Trophoblast cell (in vitro differentiated cells and primary cell): ENCODE data around the gene FAM13A.
A peak's percentile ranks its signal among the peaks of the same experiment; 100 is the strongest.
"Not testable (repeated sequence)": the region's sequence is repeated elsewhere in the genome, so short reads cannot be mapped to it uniquely, and the experiment has no call there.

Experiments used
- DNase-seq, 2 donors: peaks; one replicate each; pipeline ENCODE4 v3.0.0-alpha.2; 2016
- H2AFZ ChIP-seq: 2 replicates; pipeline ENCODE4 v1.6.1; 2013; ENCODE audit warnings: low read length, moderate library complexity, mild to moderate bottlenecking; ENCODE audit not compliant: insufficient read depth, poor library complexity
- H2AK5ac ChIP-seq: 2 replicates; pipeline ENCODE4 v1.6.1; 2013; ENCODE audit warnings: mild to moderate bottlenecking, low read length
- H2BK120ac ChIP-seq: 2 replicates; pipeline ENCODE4 v1.6.1; 2013; ENCODE audit warnings: low read length, mild to moderate bottlenecking, moderate library complexity; ENCODE audit not compliant: insufficient read depth, poor library complexity
- H2BK12ac ChIP-seq: 2 replicates; pipeline ENCODE4 v1.6.1; 2013; ENCODE audit warnings: mild to moderate bottlenecking, low read length, moderate library complexity
- H2BK5ac ChIP-seq: 2 replicates; pipeline ENCODE4 v1.6.1; 2013; ENCODE audit warnings: low read length, low read depth, moderate library complexity, mild to moderate bottlenecking; ENCODE audit not compliant: poor library complexity
- H3K14ac ChIP-seq: 2 replicates; pipeline ENCODE4 v1.6.1; 2013; ENCODE audit warnings: mild to moderate bottlenecking, low read length
- H3K18ac ChIP-seq: 2 replicates; pipeline ENCODE4 v1.6.1; 2013; ENCODE audit warnings: mild to moderate bottlenecking, low read length
- H3K23ac ChIP-seq: 2 replicates; pipeline ENCODE4 v1.6.1; 2013; ENCODE audit warnings: low read length
- H3K27ac ChIP-seq: 2 replicates; pipeline ENCODE4 v1.5.1; 2013; ENCODE audit warnings: low read depth, mild to moderate bottlenecking, inconsistent platforms, low read length, moderate library complexity
- H3K27me3 ChIP-seq: 2 replicates; pipeline ENCODE4 v1.6.1; 2013; ENCODE audit warnings: inconsistent platforms, mild to moderate bottlenecking, low read length, moderate library complexity; ENCODE audit not compliant: insufficient read depth
- H3K36me3 ChIP-seq, 2 experiments: 1 replicate in 1 of 2; 2 replicates in 1 of 2; pipeline ENCODE4 v1.6.1; 2013; ENCODE audit warnings: low read length in 2 of 2, mild to moderate bottlenecking in 2 of 2, moderate library complexity in 1 of 2; ENCODE audit not compliant: insufficient read depth in 2 of 2, control insufficient read depth in 1 of 2
- H3K4ac ChIP-seq: 2 replicates; pipeline ENCODE4 v1.6.1; 2013; ENCODE audit warnings: low read depth, mild to moderate bottlenecking, low read length, moderate library complexity
- H3K4me1 ChIP-seq, 2 experiments: 1 replicate in 1 of 2; 2 replicates in 1 of 2; pipeline ENCODE4 v1.6.1; 2013; ENCODE audit warnings: low read length in 2 of 2, mild to moderate bottlenecking in 2 of 2, moderate library complexity in 1 of 2; ENCODE audit not compliant: insufficient read depth in 2 of 2, control insufficient read depth in 1 of 2
- H3K4me2 ChIP-seq: 2 replicates; pipeline ENCODE4 v1.6.1; 2013; ENCODE audit warnings: inconsistent platforms, mild to moderate bottlenecking, low read length, moderate library complexity
- H3K4me3 ChIP-seq: 2 replicates; pipeline ENCODE4 v1.5.1; 2013; ENCODE audit warnings: mild to moderate bottlenecking, low read depth, low read length, inconsistent platforms
- H3K79me1 ChIP-seq: one replicate; pipeline ENCODE4 v1.6.1; 2013; ENCODE audit warnings: low read length
- H3K79me2 ChIP-seq: 2 replicates; pipeline ENCODE4 v1.6.1; 2013; ENCODE audit warnings: low read length, mild to moderate bottlenecking; ENCODE audit not compliant: control insufficient read depth, insufficient read depth, poor library complexity
- H3K9ac ChIP-seq: 2 replicates; pipeline ENCODE4 v1.6.1; 2013; ENCODE audit warnings: mild to moderate bottlenecking, low read length
- H3K9me3 ChIP-seq: 2 replicates; pipeline ENCODE4 v1.6.1; 2013; ENCODE audit warnings: low read depth, mild to moderate bottlenecking, control low read depth, inconsistent platforms, low read length; ENCODE audit not compliant: insufficient read depth
- H4K12ac ChIP-seq: 2 replicates; pipeline ENCODE4 v1.6.1; 2013; ENCODE audit warnings: low read depth, mild to moderate bottlenecking, low read length, moderate library complexity
- H4K8ac ChIP-seq: 2 replicates; pipeline ENCODE4 v1.6.1; 2013; ENCODE audit warnings: low read depth, mild to moderate bottlenecking, low read length, moderate library complexity
- H4K91ac ChIP-seq: one replicate; pipeline ENCODE4 v1.6.1; 2013; ENCODE audit warnings: low read depth, mild to moderate bottlenecking, low read length, moderate library complexity
- WGBS: extraction: QIAGEN DNeasy Blood & Tissue Kit; methylation state at CpG from one replicate; pipeline ENCODE4 v1.1.7; 2013; ENCODE audit warnings: missing lambda C conversion rate; ENCODE audit not compliant: insufficient read length, insufficient coverage; ENCODE audit errors: extremely low coverage; 5-methylcytosine and 5-hydroxymethylcytosine counted together

The FAM13A gene

GRCh38 chr4:89064848-89065247 lies 7.9 kb upstream of the FAM13A start:
- no peaks in the 10 kb centered on the region for H3K9me3 ChIP-seq
- no peak overlapping the region for H4K8ac ChIP-seq
- H3K27me3 ChIP-seq, result no peaks in the 10 kb centered on the region
- no peak overlapping the region for H4K91ac ChIP-seq
- no peak overlapping the region for H2BK5ac ChIP-seq
- H2BK120ac ChIP-seq, result no peak overlapping the region
- no peak overlapping the region for H4K12ac ChIP-seq
- DNase-seq, result no peak
- H3K4me1 ChIP-seq, result no peaks in the 10 kb centered on the region
- H2AK5ac ChIP-seq, result no peak overlapping the region
- H3K4ac ChIP-seq, result no peak overlapping the region
- H3K79me1 ChIP-seq, result no peaks in the 10 kb centered on the region
- no peak overlapping the region for H3K18ac ChIP-seq
- no peak overlapping the region for H3K14ac ChIP-seq
- no peak overlapping the region for H3K4me2 ChIP-seq
- no peak overlapping the region for H3K27ac ChIP-seq
- no peak overlapping the region for H3K23ac ChIP-seq
- H3K9ac ChIP-seq, result no peak overlapping the region
- no peak overlapping the region for H2AFZ ChIP-seq
- no peak overlapping the region for H2BK12ac ChIP-seq
- H3K79me2 ChIP-seq, result no peaks in the 10 kb centered on the region
- no peaks in the 10 kb centered on the region for H3K36me3 ChIP-seq
- H3K4me3 ChIP-seq, result no peak overlapping the region
- no CpG with 5 or more reads among the region's 3 CpGs for WGBS

- not testable (repeated sequence) for H3K23ac ChIP-seq, H3K14ac ChIP-seq, H3K79me1 ChIP-seq, H3K27ac ChIP-seq, H3K79me2 ChIP-seq, H2BK12ac ChIP-seq, H3K36me3 ChIP-seq, H3K4me3 ChIP-seq, H3K9ac ChIP-seq, H2AK5ac ChIP-seq, H3K4ac ChIP-seq, H3K9me3 ChIP-seq, DNase-seq, H3K4me1 ChIP-seq, H4K91ac ChIP-seq, H2BK5ac ChIP-seq, H3K18ac ChIP-seq, H2AFZ ChIP-seq, H4K12ac ChIP-seq, H3K27me3 ChIP-seq, H3K4me2 ChIP-seq, H2BK120ac ChIP-seq
- WGBS, result no CpG with 5 or more reads among the region's 2 CpGs
- peak overlapping the region; percentile 70 for H4K8ac ChIP-seq
Measured at GRCh38 chr4:89057844-89058243, 859 bp upstream of the FAM13A start.

GRCh38 chr4:89056292-89056952 lies 563 bp downstream of the FAM13A start:
- no peak overlapping the region for H3K18ac ChIP-seq
- H2BK12ac ChIP-seq, result no peak overlapping the region
- H3K4me3 ChIP-seq, result no peak overlapping the region
- no peak overlapping the region for H2BK5ac ChIP-seq
- no peaks in the 10 kb centered on the region for H3K4me1 ChIP-seq
- no peaks in the 10 kb centered on the region for H3K79me1 ChIP-seq
- no peaks in the 10 kb centered on the region for H3K9me3 ChIP-seq
- H4K12ac ChIP-seq, result no peak overlapping the region
- H3K27ac ChIP-seq, result peak overlapping the region; percentile 63
- H3K14ac ChIP-seq, result no peak overlapping the region
- H4K91ac ChIP-seq, result no peak overlapping the region
- no peak overlapping the region for H4K8ac ChIP-seq
- no peak overlapping the region for H2AFZ ChIP-seq
- no CpG with 5 or more reads among the region's 2 CpGs for WGBS
- H2AK5ac ChIP-seq, result no peak overlapping the region
- no peaks in the 10 kb centered on the region for H3K36me3 ChIP-seq
- H3K4ac ChIP-seq, result no peak overlapping the region
- no peaks in the 10 kb centered on the region for H3K27me3 ChIP-seq
- no peak overlapping the region for H2BK120ac ChIP-seq
- H3K23ac ChIP-seq, result no peak overlapping the region
- H3K9ac ChIP-seq, result no peak overlapping the region
- H3K79me2 ChIP-seq, result no peaks in the 10 kb centered on the region
- H3K4me2 ChIP-seq, result peak overlapping the region; percentile 77
- DNase-seq, result no peak

GRCh38 chr4:89055157-89056080 lies 1.6 kb downstream of the FAM13A start:
- H3K27me3 ChIP-seq, result no peaks in the 10 kb centered on the region
- H3K4me2 ChIP-seq, result peak overlapping the region; percentile 21
- H3K14ac ChIP-seq, result no peak overlapping the region
- WGBS, result no CpG with 5 or more reads among the region's 1 CpG
- no peak overlapping the region for H2BK12ac ChIP-seq
- H3K23ac ChIP-seq, result no peak overlapping the region
- H3K4me1 ChIP-seq, result no peaks in the 10 kb centered on the region
- no peaks in the 10 kb centered on the region for H3K9me3 ChIP-seq
- no peak overlapping the region for H3K4me3 ChIP-seq
- no peak overlapping the region for H4K12ac ChIP-seq
- H4K91ac ChIP-seq, result no peak overlapping the region
- H3K79me2 ChIP-seq, result no peaks in the 10 kb centered on the region
- H3K9ac ChIP-seq, result no peak overlapping the region
- H4K8ac ChIP-seq, result no peak overlapping the region
- H3K4ac ChIP-seq, result no peak overlapping the region
- DNase-seq, result no peak
- H3K27ac ChIP-seq, result no peak overlapping the region
- H2BK120ac ChIP-seq, result no peak overlapping the region
- H2BK5ac ChIP-seq, result no peak overlapping the region
- H2AFZ ChIP-seq, result no peak overlapping the region
- H2AK5ac ChIP-seq, result no peak overlapping the region
- no peaks in the 10 kb centered on the region for H3K36me3 ChIP-seq
- H3K79me1 ChIP-seq, result no peaks in the 10 kb centered on the region
- no peak overlapping the region for H3K18ac ChIP-seq
